PC-3 (cell line): Measurements from ENCODE around the gene CELA3B. TPM values are rescaled to one million over a fixed set of nuclear protein-coding genes. Genes with fewer than 3 reads are reported as not detected.
"Not testable (repeated sequence)": the region's sequence is repeated elsewhere in the genome, so short reads cannot be mapped to it uniquely, and the experiment has no call there.

Experiments used
- ATAC-seq: fragments of 200-7000 bp; cut with Tn5 transposase; 2 replicates; pipeline ENCODE4 v1.9.1; 2020; ENCODE audit warnings: mild to moderate bottlenecking, moderate library complexity
- BruUV-seq: library from RNA; stranded (reverse); fragments of 400-500 nt; replicated peaks from 2 replicates; lab custom pipeline; 2021; lab: Mats Ljungman, UMichigan
- CTCF ChIA-PET: fragments of 300-600 bp; sonication (Branson Sonifier 250); formaldehyde crosslinking; loops from one replicate; lab custom pipeline; 2022; ENCODE audit warnings: antibody characterized with exemption; lab: Charles Lee
- POLR2A ChIA-PET: fragments of 300-600 bp; sonication (Branson Sonifier 250); formaldehyde crosslinking; loops from one replicate; lab custom pipeline; 2022; ENCODE audit warnings: antibody characterized with exemption; ENCODE audit not compliant: unreplicated experiment; lab: Charles Lee
- DNase-seq: peaks from one replicate; pipeline ENCODE4 v3.0.0-alpha.2; 2015
- H2AFZ ChIP-seq: fragments of 300-600 bp; sonication (generic); 2 replicates; pipeline ENCODE4 v1.6.0; 2016; ENCODE audit warnings: antibody characterized with exemption, low read length
- H3F3A ChIP-seq: fragments of 300-600 bp; sonication (generic); one replicate; pipeline ENCODE4 v1.6.0; 2017; ENCODE audit warnings: antibody characterized with exemption, low read length, control low read depth, mild to moderate bottlenecking; ENCODE audit not compliant: unreplicated experiment
- H3K27ac ChIP-seq: fragments of 300-600 bp; sonication (generic); 2 replicates; pipeline ENCODE4 v1.5.1; 2016; ENCODE audit warnings: mild to moderate bottlenecking, low read length
- H3K27me3 ChIP-seq: fragments of 300-600 bp; sonication (generic); 2 replicates; pipeline ENCODE4 v1.6.1; 2016; ENCODE audit warnings: low read length, mixed read lengths
- H3K36me3 ChIP-seq: fragments of 300-600 bp; sonication (generic); 2 replicates; pipeline ENCODE4 v1.6.1; 2016; ENCODE audit warnings: low read depth, mixed run types, low read length, mixed read lengths
- H3K4me1 ChIP-seq: fragments of 300-600 bp; sonication (generic); 2 replicates; pipeline ENCODE4 v1.5.1; 2016; ENCODE audit warnings: low read length; ENCODE audit not compliant: insufficient read depth
- H3K4me2 ChIP-seq: fragments of 300-600 bp; sonication (generic); 2 replicates; pipeline ENCODE4 v1.6.0; 2016; ENCODE audit warnings: low read length
- H3K4me3 ChIP-seq: fragments of 300-600 bp; sonication (generic); 2 replicates; pipeline ENCODE4 v1.5.1; 2016; ENCODE audit warnings: mild to moderate bottlenecking, low read length, mixed read lengths
- H3K79me2 ChIP-seq: fragments of 300-600 bp; sonication (generic); 2 replicates; pipeline ENCODE4 v1.6.1; 2017; ENCODE audit warnings: low read length, mixed read lengths
- H3K9ac ChIP-seq: fragments of 300-600 bp; sonication (generic); 2 replicates; pipeline ENCODE4 v1.6.0; 2016; ENCODE audit warnings: mild to moderate bottlenecking, low read length
- H3K9me2 ChIP-seq: fragments of 300-600 bp; sonication (generic); replicated peaks from 2 replicates; pipeline ENCODE4 v1.6.1; 2016; ENCODE audit warnings: mixed run types, low read length, mixed read lengths
- H3K9me3 ChIP-seq: fragments of 300-600 bp; sonication (generic); 2 replicates; pipeline ENCODE4 v1.6.1; 2016; ENCODE audit warnings: low read length, mixed read lengths
- H4K20me1 ChIP-seq: fragments of 300-600 bp; sonication (generic); 2 replicates; pipeline ENCODE4 v1.6.1; 2016; ENCODE audit warnings: low read length, mixed read lengths
- intact Hi-C: fragments of 100-400 bp; cut with micrococcal nuclease; formaldehyde crosslinking; loops from 2 replicates; pipeline ENCODE4 v1.9.0; 2023
- total RNA-seq: library from RNA; depleted of rRNA; stranded (reverse); fragments of >200 nt; gene quantifications from 2 replicates; pipeline ENCODE4 v1.2.3, GENCODE V29; 2014
- TF ChIP-seq, protein P1 (sequence below): fragments of 300-600 bp; sonication (generic); conservative IDR thresholded peaks from 2 replicates; pipeline ENCODE4 v1.5.1; 2017; ENCODE audit warnings: antibody characterized with exemption, low read depth, mild to moderate bottlenecking, low read length

Gene CELA3B
- total RNA-seq, 1 experiment from 2014 or later: not detected

DNA sequence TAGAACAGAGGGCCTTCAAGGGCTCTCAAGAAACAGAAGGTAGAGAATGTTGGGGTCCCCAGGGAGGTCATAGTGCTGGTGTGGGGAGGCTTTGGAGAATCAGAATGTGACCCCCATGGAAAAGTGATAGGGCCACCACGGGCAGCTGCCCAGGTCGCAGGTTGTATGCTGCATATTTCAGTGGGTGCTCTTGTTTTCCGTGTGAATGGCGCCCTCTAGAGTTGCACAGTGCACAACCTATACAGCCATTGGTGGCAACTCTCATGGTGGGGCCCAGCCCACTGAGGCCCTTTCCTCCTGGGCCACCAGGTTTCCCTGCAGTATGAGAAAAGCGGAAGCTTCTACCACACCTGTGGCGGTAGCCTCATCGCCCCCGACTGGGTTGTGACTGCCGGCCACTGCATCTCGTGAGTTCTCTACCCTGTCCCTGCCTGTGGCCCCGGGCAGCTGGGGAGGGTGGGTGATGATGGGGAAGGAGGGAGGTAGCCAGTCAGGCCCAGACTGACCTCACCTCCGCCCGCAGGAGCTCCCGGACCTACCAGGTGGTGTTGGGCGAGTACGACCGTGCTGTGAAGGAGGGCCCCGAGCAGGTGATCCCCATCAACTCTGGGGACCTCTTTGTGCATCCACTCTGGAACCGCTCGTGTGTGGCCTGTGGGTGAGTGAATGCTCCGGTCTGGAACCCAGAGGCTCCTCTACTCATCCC is 3.8 kb downstream of the CELA3B start:
- H4K20me1 ChIP-seq, H3K36me3 ChIP-seq, H3K79me2 ChIP-seq, H3K9me2 ChIP-seq, H3K4me3 ChIP-seq, H3K4me1 ChIP-seq, H3K9me3 ChIP-seq, H3K9ac ChIP-seq, H2AFZ ChIP-seq, H3K4me2 ChIP-seq, BruUV-seq, intact Hi-C loops, POLR2A ChIA-PET, H3K27me3 ChIP-seq, CTCF ChIA-PET, H3K27ac ChIP-seq, H3F3A ChIP-seq, DNase-seq: not testable (repeated sequence)
- ATAC-seq: peak; percentile 31; the same call in 1 of the 2 replicates
- TF ChIP-seq, protein P1, sequence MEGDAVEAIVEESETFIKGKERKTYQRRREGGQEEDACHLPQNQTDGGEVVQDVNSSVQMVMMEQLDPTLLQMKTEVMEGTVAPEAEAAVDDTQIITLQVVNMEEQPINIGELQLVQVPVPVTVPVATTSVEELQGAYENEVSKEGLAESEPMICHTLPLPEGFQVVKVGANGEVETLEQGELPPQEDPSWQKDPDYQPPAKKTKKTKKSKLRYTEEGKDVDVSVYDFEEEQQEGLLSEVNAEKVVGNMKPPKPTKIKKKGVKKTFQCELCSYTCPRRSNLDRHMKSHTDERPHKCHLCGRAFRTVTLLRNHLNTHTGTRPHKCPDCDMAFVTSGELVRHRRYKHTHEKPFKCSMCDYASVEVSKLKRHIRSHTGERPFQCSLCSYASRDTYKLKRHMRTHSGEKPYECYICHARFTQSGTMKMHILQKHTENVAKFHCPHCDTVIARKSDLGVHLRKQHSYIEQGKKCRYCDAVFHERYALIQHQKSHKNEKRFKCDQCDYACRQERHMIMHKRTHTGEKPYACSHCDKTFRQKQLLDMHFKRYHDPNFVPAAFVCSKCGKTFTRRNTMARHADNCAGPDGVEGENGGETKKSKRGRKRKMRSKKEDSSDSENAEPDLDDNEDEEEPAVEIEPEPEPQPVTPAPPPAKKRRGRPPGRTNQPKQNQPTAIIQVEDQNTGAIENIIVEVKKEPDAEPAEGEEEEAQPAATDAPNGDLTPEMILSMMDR: 0 out of 2 replicates have a peak, but pooled peaks have one; percentile 27

DNA sequence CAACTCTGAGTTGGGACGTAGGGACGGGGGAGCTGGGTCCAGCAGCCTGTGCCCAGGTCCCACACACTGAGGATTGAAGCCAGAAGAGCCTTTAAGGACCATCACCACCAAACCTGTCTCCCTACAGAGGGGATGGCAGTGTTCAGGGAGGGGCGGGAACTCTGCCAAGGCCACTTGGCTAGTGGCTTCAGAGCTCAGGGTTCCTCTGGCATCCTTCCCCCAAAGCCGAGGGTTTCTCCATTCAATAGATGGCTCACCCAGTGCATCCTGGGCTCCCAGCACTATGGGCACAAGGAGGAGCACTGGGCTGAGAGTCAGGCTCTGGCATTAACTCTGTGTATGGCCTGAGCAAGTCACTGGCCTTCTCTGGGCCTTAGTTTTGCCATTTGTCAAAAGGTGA is 4.4 kb downstream of the CELA3B start:
- POLR2A ChIA-PET, ATAC-seq, H3K79me2 ChIP-seq, H3K9me3 ChIP-seq, intact Hi-C loops, H3K36me3 ChIP-seq, H3F3A ChIP-seq, H4K20me1 ChIP-seq, H3K27ac ChIP-seq, H3K4me2 ChIP-seq, H3K9me2 ChIP-seq, H3K9ac ChIP-seq, H3K27me3 ChIP-seq, H3K4me3 ChIP-seq, DNase-seq, CTCF ChIA-PET, H3K4me1 ChIP-seq, H2AFZ ChIP-seq, BruUV-seq: not testable (repeated sequence)

DNA sequence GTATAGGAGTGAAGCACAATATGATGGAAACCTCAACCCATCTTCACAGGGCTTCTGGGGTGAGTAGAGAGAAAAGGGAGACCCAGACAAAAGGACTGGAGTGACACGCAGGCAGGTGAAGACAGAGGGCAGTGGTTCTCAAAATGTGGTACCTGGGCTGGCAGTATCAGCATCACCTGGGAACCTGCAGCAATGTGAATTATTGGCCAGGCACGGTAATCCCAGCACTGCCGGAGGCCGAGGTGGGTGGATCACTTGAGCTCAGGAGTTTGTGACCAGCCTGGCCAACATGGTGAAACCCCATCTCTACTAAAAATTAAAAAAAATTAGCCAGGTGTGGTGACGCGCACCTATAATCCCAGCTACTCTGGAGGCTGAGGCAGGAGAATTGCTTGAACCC is 5.3 kb downstream of the CELA3B start:
- H3K4me1 ChIP-seq, H3K4me3 ChIP-seq, H4K20me1 ChIP-seq, H3K9me2 ChIP-seq, H3K27ac ChIP-seq, CTCF ChIA-PET, DNase-seq, H3K9me3 ChIP-seq, H3K79me2 ChIP-seq, POLR2A ChIA-PET, H3K4me2 ChIP-seq, H3F3A ChIP-seq, H3K9ac ChIP-seq, H3K36me3 ChIP-seq, H2AFZ ChIP-seq, intact Hi-C loops, BruUV-seq, H3K27me3 ChIP-seq: not testable (repeated sequence)
- peak; percentile 51 for ATAC-seq

DNA sequence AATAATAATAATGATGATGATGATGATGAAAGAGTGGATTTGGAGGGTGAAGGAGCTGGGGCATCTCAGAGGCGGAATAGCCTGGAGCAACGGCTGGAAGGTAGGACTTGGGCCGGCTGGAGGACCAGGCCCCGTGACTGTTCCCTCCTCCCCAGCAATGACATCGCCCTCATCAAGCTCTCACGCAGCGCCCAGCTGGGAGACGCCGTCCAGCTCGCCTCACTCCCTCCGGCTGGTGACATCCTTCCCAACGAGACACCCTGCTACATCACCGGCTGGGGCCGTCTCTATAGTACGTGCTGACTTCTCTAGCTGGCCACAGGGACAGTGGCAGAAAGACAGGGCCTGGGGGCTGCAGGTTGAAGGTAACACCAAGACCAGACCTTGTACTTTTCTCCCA is 6.7 kb downstream of the CELA3B start:
- ATAC-seq, H3K4me1 ChIP-seq, H3K4me2 ChIP-seq, POLR2A ChIA-PET, H3K4me3 ChIP-seq, H3F3A ChIP-seq, H3K36me3 ChIP-seq, H3K27me3 ChIP-seq, H2AFZ ChIP-seq, H3K79me2 ChIP-seq, H3K9ac ChIP-seq, DNase-seq, H3K27ac ChIP-seq, H3K9me3 ChIP-seq, intact Hi-C loops, H3K9me2 ChIP-seq, H4K20me1 ChIP-seq, CTCF ChIA-PET, BruUV-seq: not testable (repeated sequence)

DNA sequence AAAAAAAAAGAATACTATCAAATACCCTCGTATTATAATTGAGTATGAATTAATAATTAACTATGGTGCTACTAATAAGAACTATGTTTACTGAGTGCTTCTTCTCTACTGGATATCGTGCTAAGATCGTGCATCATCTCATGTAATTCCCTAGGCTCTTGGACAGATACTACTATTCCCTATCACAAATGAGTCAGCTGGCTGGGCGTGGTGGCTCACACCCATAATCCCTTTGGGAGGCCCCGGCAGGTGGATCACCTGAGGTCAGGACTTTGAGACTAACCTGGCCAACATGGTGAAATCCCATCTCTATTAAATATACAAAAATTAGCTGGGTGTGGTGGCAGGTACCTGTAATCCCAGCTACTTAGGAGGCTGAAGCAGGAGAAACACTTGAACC is 9.1 kb downstream of the CELA3B start:
- H3K27ac ChIP-seq, H3F3A ChIP-seq, H3K9me2 ChIP-seq, POLR2A ChIA-PET, H3K4me2 ChIP-seq, DNase-seq, H4K20me1 ChIP-seq, H3K9ac ChIP-seq, ATAC-seq, BruUV-seq, H3K4me1 ChIP-seq, H3K79me2 ChIP-seq, H3K9me3 ChIP-seq, intact Hi-C loops, H2AFZ ChIP-seq, H3K4me3 ChIP-seq, H3K27me3 ChIP-seq, H3K36me3 ChIP-seq, CTCF ChIA-PET: not testable (repeated sequence)

DNA sequence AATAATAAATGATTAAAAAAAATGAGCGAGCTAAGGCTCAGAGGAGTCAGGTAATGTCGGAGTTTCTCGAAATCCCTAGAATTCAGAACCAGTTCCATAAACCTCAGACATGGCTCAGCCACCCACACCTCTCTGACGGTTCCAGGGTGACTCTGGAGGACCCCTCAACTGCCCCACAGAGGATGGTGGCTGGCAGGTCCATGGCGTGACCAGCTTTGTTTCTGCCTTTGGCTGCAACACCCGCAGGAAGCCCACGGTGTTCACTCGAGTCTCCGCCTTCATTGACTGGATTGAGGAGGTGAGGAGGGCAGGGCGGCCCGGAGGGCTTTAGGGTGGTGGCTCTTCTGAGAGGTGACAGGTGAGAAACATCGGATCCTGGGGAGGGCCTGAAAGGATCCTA is 9.6 kb downstream of the CELA3B start:
- intact Hi-C loops, H3K9me3 ChIP-seq, H3K36me3 ChIP-seq, BruUV-seq, DNase-seq, H4K20me1 ChIP-seq, H3F3A ChIP-seq, H3K9ac ChIP-seq, H3K4me3 ChIP-seq, H3K4me1 ChIP-seq, CTCF ChIA-PET, H3K4me2 ChIP-seq, H3K79me2 ChIP-seq, ATAC-seq, H3K27ac ChIP-seq, H3K9me2 ChIP-seq, H2AFZ ChIP-seq, H3K27me3 ChIP-seq, POLR2A ChIA-PET: not testable (repeated sequence)
